GM18861 (cell line): ENCODE results near the gene PDZK1IP1.
"Not testable (repeated sequence)": the region's sequence is repeated elsewhere in the genome, so short reads cannot be mapped to it uniquely, and the experiment has no call there.

ENCODE experiments used
- ATAC-seq: cut with Tn5 transposase; IDR thresholded peaks from one replicate; pipeline ENCODE4 v1.9.1; 2021; ENCODE audit not compliant: unreplicated experiment

The PDZK1IP1 gene

GRCh38 chr1:47140358-47140757, 49.5 kb downstream of the PDZK1IP1 start:
- not testable (repeated sequence) for ATAC-seq

- no peak for ATAC-seq
Measured at GRCh38 chr1:47137925-47138615, 51.8 kb downstream of the PDZK1IP1 start.

- no peak for ATAC-seq
Measured at GRCh38 chr1:47137198-47137597, 52.6 kb downstream of the PDZK1IP1 start, which contains the start of gene CYP4A22. Gene CYP4A22, plus strand, starts transcription at chr1:47137441. Its CDS starts 45 bp downstream, at chr1:47137486.
